Kidney epithelial cell (primary cell): Measurements from ENCODE around the gene C16orf89. TPM values are rescaled to one million over a fixed set of nuclear protein-coding genes. Genes with fewer than 3 reads are reported as not detected.

ENCODE experiments used
- DNase-seq: peaks from one replicate; pipeline ENCODE4 v3.0.0-alpha.2; 2010; ENCODE audit warnings: low read depth
- H3K27me3 ChIP-seq: 2 replicates; pipeline ENCODE4 v1.6.0; 2011; ENCODE audit warnings: low read length; ENCODE audit not compliant: control insufficient read depth, insufficient read depth
- H3K36me3 ChIP-seq: 2 replicates; pipeline ENCODE4 v1.5.1; 2011; ENCODE audit warnings: low read length; ENCODE audit not compliant: control insufficient read depth, insufficient read depth
- H3K4me3 ChIP-seq: 2 replicates; pipeline ENCODE4 v1.5.1; 2011; ENCODE audit warnings: low read depth, mild to moderate bottlenecking, control low read depth, low read length
- CTCF ChIP-seq: IDR thresholded peaks from 2 replicates; pipeline ENCODE4 v1.5.1; 2011; ENCODE audit warnings: mild to moderate bottlenecking, moderate library complexity, low read length, control low read depth, inconsistent platforms; ENCODE audit not compliant: insufficient read depth, poor library complexity, severe bottlenecking
- total RNA-seq: library from RNA; depleted of rRNA; stranded (reverse); fragments of >200 nt; gene quantifications from 2 replicates; pipeline ENCODE4 v1.2.3, GENCODE V29; 2015

The C16orf89 gene
- total RNA-seq, 1 donor from 2014 or later: 1.0 TPM

- Histone ChIP-seq H3K36me3 (no peaks in the 10 kb centered on the region), H3K4me3 (no peak overlapping the region), H3K27me3 (peaks cover 4% of the 10 kb centered on the region)
- TF ChIP-seq CTCF: no peak
- DNase-seq: no peak
Observed at GRCh38 chr16:5040451-5040850, 25.3 kb downstream of the C16orf89 start.

- DNase-seq: no peak
- no peak overlapping the region for H3K4me3 ChIP-seq
- TF ChIP-seq CTCF: no peak
- no peaks in the 10 kb centered on the region for H3K36me3 ChIP-seq
- H3K27me3 ChIP-seq: peaks cover 4% of the 10 kb centered on the region
Observed at GRCh38 chr16:5036228-5037156, 29.3 kb downstream of the C16orf89 start.

GRCh38 chr16:5035909-5036227, 29.9 kb downstream of the C16orf89 start:
- H3K4me3 ChIP-seq: no peak overlapping the region
- no peak for DNase-seq
- no peak for TF ChIP-seq CTCF
- no peaks in the 10 kb centered on the region for H3K36me3 ChIP-seq
- H3K27me3 ChIP-seq: peaks cover 4% of the 10 kb centered on the region

GRCh38 chr16:5034167-5034523, 31.6 kb downstream of the C16orf89 start:
- Histone ChIP-seq H3K36me3 (no peaks in the 10 kb centered on the region), H3K4me3 (peak overlapping the region; percentile 84), H3K27me3 (peaks cover 4% of the 10 kb centered on the region)
- no peak for TF ChIP-seq CTCF
- DNase-seq: no peak

- Histone ChIP-seq H3K27me3 (peaks cover 4% of the 10 kb centered on the region), H3K4me3 (peak within 1 kb of the TSS; percentile 84), H3K36me3 (no peaks in the 10 kb centered on the region)
- no peak for TF ChIP-seq CTCF
- peak; percentile 37 for DNase-seq
Observed at GRCh38 chr16:5033256-5034166, 32.2 kb downstream of the C16orf89 start, which contains the start of gene NAGPA. Gene NAGPA (minus strand): TSS chr16:5033935. CDS start chr16:5033914, 21 bp downstream.
